ENCODE measurements around the gene GALNT13.

The GALNT13 gene

DNA sequence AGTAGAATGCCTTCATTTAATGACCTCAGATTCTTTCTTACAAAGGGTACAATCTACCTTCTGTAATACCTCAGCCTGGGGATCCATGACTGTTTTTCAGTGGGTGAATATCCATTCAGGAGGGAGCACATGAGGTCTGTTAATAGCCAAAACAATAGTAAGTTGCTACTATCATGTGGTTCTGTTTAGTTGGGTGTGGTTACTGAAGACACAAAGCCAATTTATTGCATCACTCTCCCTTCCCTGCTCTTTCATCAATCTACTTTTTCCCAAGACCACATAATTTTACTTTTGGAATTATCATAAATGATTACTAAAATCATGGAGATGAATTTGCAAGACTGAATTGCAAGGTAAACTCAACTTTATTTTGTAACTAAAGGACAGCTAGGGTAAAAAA, 254.2 kb downstream of the GALNT13 start:
- DNase-seq (ENCODE audit: low read depth): no peak

DNA sequence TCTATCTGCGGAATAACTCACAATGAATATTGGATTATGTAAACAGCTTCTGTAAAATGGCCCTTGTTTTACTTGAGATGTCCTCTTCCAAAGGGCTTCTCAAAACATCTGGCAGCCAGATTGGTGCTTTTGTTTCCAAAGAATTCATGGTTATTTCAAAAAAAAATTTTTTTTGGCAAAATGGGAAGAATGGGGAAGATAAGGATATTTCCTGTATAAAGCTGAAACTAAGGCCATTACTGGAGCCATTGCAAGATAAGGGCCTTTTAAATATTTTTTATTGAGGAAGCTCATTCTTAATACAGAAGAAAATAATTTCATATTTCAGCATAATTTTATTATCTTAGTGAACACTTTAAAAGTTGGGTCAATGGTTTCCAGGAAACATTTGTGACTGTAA, 259.1 kb downstream of the GALNT13 start:
- DNase-seq (ENCODE audit: low read depth): no peak

DNA sequence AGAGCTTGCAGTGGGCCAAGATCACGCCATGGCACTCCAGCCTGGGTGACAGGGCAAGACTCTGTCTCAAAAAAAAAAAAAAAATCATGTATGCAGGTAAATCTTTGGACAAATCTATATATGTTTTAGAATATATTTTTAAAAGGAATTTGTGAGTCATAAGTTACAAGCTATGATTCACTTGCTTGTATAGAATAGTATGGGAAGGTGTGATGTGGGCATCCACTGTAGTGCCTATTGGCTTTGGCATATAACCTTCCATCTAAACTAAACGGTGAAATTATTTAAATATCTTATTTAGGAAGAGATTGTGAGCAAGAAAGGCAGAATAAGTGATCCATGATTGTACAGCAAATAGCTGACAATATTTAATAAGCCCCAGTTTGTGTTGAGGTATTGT, 261.1 kb downstream of the GALNT13 start:
- no peak for DNase-seq (ENCODE audit: low read depth)

DNA sequence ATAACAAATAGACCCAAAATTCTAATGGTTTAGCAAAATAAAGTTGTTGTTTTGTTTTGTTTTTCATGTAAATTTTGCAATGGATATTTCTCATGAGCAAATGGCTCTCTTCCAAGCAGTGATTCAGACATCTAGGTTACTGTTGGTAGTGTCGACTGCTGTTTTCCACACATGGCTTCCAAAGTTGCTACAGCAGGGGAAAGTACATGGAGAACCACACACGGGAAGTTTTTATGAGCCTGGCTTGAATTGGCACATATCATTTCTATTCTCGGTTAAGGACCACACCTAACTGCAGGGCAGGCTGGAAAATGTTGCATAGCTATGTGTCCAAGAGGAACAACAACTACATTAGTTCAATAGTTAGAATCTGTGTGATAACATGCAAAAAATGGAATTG, 262.1 kb downstream of the GALNT13 start:
- no peak for DNase-seq (ENCODE audit: low read depth)

DNA sequence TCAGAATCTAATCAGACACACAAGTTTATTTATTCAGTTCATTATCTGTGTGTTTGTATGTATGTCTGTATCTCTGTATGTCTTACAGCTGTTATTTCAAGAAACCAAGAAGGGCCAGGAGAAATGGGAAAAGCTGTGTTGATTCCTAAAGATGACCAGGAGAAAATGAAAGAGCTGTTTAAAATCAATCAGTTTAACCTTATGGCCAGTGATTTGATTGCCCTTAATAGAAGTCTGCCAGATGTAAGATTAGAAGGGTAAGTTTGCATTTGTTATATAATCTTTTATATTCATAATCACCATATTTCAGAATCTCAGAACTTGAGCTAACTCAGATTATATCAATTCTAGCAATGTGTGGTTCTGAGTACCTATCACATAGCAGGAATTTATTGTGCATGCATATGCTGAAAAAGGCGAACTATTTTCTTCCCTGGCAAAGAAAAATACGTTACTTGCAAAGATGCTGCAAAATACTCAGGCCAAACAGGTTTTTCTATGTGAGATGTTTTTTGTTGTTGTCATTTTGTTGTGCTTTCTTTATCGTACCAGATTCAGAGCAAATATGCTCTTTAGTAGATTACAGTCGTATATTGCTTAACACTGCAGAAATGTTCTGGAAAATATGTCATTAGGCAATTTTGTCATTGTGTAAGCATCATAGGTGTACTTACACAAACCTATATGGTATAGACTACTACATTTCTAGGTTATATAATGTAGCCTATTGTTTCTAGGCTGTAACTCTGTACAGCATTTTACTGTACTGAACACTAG, 268.7 kb downstream of the GALNT13 start:
- no peak for DNase-seq (ENCODE audit: low read depth)

DNA sequence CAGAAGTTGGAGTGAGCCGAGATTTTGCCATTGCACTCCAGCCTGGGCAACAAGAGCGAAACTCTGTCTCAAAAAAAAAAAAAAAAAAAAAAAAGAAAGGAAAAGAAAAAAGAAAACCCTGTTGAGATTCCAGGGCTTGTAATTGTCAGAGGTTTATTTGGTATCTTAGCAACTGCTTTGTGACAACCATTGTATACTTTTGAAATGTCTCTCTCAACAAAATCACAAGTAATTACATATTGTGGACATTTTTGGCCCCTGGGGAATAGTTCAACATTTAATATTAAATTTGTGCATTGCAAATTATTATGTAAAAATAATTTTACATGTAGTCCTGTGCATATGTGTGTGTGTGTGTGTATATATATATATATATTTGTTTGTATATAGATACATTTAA, 270.8 kb downstream of the GALNT13 start:
- no peak for DNase-seq (ENCODE audit: low read depth)

DNA sequence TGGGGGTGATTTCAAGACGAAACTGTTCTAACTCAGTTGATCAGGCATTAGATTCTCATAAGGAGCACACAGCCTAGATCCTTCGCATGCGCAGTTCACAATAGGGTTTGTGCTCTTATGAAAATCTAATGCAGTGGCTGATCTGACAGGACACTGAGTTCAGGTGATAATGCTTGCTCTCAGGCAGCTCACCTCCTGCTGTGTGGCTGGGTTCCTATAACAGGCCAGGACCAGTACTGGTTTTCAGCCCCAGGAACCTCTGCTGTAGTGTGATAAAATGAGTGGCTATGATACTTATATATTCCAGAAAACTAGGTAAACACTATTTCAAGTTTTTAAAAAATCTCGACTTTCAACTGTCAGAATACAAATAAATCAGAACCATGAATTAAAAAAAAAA, 271.4 kb downstream of the GALNT13 start:
- no peak for DNase-seq (ENCODE audit: low read depth)

DNA sequence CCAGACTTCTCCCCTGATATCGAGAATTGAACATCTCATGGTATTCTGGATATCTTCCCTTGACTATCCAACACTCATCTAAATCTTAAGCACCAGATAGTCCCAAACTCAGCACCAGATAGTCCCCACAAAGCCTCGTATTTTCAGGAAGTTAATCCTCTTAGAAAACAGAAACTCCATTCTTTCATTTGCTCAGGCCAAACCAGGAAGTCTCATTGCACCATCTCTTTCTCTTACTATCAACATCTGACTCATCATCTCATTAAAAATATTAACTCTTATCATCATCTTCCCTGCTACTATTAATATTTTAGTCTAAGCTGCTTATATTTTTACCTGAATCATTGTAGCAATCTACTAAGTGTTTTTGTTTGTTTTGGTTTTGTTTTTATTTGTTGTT, 286.4 kb downstream of the GALNT13 start:
- no peak for DNase-seq (ENCODE audit: low read depth)

DNA sequence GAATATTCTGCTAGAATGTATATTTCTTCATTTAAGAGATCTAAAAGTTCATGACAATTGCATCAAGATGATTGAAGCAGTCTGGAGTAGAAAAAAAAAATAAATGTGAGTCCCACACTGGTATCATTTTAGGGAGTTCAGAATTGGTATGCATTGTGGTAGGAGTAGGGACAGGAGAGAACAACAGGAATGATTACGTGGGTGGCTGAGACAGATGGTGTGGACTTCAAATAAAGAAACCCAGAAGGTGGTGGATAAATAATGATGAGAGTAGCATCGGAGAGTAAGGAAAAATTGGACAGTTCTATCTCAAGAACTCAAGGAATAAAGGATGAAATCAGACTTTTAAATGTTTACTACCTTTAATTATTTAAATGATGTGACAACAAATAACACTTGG, 289.6 kb downstream of the GALNT13 start:
- no peak for DNase-seq (ENCODE audit: low read depth)

DNA sequence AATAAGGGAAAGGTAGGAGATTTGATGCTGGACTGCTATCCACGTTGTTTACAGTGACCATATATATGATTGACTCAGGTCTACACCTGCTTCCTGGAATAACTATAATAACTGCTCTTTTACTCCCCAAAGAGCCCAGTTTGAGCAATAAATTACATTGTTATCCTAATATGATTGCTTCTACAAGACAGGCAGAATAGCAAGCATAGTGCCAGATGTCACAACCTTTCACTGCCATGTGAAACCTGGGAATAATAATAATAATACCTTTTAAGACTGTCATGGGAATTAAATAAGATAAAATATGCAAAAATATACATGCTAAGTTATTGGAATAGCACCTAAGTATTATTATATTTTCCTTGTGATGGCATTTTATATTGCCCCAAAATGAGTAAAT, 298.7 kb downstream of the GALNT13 start:
- no peak for DNase-seq (ENCODE audit: low read depth)

DNA sequence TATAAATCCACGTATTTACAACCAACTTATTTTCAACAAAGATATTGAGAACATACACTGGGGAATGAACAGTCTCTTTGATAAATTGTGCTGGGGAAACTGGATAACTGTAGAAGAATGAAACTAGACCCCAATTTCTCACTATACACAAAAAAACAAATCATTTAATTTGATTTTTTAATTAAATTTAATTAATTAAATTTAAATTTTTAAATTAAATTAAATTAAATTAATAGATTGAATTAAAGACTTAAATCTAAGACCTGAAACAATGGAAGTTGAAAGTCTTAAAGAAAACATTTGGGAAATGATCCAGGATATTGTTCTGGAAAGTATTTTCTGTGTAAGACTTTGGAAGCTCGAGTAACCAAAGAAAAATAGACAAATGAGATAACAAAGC, 301.4 kb downstream of the GALNT13 start:
- DNase-seq (ENCODE audit: low read depth): no peak

DNA sequence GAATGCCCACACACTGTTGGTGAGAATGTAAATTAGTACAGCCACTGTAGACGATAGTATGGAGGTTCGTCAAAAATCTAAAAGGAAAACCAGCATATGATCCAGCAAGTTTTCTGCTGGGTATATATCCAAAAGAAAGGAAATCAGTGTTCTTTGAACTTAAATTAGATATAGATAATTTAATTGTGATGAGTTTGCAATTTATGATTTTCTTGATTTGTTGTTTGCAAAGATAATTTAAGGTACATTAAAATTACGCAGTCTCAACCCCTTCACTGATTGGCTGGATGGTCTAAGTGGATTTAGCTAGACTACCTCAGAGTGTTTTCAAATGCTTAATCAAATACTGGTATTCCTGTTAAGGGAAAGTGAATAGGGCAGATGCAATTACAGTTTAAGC, 302.2 kb downstream of the GALNT13 start:
- no peak for DNase-seq (ENCODE audit: low read depth)

DNA sequence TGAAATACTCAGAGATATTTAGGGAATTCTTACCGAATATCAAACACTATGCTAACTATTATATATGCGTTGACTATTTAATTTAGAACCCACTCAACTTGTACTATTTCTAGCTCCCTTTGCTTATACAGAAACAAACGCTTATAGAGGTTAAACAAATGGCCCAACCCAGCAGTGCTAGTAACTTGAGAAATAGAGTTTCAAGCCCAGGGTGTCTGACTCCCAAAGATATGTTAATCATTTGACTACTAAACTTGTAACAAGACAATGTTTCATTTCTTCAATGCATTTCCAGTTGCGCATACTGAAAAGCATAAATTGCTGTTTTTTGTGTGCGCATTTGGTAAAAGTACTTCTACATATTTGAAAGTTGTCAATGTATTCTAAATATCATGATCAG, 310.3 kb downstream of the GALNT13 start:
- DNase-seq (ENCODE audit: low read depth): no peak

DNA sequence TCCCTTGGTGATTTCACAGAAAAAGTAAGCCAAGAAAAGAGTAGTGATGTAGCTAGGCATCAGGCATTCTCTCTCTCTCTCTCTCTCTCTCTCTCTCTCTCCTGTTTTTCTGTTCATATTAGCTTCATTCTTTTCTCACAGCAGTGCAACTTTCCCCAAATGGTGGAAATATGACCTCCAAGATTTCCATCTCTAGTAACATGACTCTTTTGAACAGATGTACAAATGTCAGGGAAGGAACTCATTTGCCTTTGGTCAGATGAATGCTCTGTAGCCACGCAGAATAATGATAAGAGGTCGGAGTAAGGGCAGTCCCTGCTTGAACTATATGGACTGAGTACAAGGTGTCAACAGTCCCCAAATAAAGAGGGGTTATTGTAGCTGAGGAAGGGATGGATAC, 316.2 kb downstream of the GALNT13 start:
- DNase-seq (ENCODE audit: low read depth): no peak

DNA sequence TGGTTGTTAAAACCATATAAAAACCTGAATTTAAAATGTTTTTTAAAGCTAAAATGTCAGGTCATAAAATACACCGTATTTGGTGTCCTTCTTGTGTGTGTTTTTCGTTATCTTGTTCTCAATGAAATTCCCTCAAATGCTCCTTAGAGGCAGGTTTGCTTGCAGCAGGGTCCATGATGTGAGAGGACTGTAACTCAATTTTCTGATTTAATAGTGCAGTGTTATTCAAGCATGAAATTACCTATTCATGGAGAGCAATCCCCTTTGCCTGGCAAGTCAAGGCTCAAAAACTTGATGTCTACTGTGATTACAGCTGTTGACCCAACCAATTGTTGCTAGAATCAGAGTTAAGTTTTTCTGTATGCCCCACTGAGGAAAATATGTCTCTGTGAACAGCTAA, 318.2 kb downstream of the GALNT13 start:
- DNase-seq (ENCODE audit: low read depth): no peak

DNA sequence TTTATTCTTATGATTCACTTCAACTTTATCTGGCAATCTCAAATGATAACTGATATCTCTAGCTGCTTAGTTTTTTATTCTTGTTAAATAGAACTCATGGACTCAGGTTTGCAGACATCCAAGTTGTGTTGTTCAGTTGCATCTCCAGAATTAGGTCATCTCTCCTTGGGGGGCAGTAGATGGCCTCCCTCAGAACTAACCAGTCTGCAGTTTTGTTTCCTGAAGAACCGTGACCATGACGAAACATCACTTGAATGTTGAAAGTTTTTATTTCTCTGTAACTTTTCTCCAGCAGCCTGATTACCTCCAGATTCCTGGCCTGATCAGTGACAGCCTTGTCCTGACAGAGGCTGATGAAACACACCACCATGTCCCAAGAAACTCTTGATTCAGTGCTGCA, 321.5 kb downstream of the GALNT13 start:
- DNase-seq (ENCODE audit: low read depth): no peak

DNA sequence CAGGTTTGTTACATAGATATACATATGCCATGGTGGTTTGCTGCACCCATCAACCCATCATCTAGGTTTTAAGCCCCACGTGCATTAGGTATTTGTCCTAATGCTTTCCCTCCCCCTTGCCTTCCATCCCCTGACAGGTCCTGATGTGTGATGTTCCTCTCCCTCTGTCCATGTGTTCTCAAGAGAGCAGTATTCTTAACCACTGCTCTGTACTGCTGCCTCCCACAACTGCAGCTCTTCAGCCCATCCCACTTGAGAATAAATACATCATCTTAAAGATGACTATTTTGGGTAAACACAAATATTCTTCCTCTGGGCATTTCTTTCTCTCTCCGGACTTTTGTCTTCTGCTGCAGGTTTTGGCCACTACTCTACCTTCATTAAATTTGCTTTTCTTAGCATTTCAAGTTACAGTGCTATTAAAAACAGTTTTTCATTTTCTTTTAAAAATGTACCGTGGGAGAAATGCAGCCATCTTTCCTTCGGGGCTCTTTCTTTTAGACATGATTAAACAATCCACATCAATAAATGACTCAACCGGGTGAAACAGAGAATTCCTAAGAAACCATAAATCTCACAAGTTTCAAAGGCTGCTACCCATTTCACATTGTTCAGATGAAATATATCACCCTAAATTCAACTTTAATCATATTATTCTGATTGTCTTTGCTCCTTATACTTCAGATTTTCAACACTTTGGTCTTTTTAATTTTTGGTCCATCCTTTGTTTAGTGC, 323.4 kb downstream of the GALNT13 start:
- DNase-seq (ENCODE audit: low read depth): no peak

DNA sequence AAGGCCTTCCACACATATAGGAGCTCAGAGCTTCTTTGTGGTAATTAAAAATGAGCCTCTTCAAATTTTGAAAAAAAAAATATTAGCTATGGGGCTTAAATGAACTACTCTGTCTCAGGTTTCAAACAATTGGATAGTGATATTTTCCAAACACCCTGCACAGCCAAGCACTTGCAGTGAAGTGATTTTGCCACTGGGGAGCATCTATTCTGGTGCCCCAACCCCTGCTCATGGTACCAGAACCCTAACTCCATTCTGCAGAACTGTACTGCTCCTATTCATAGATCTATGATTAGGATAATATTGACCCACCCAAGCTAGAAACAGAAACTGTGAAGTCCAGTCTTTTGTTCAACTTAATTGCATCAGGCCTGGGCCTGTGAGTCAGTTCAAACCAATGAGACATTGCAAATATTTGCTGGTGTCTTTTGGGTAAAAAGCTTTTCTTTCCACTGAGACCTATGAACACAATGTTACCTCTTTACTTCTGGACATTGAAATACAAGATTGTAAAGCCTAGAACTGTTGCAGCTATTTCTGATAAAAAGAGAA, 324.0 kb downstream of the GALNT13 start:
- no peak for DNase-seq (ENCODE audit: low read depth)

DNA sequence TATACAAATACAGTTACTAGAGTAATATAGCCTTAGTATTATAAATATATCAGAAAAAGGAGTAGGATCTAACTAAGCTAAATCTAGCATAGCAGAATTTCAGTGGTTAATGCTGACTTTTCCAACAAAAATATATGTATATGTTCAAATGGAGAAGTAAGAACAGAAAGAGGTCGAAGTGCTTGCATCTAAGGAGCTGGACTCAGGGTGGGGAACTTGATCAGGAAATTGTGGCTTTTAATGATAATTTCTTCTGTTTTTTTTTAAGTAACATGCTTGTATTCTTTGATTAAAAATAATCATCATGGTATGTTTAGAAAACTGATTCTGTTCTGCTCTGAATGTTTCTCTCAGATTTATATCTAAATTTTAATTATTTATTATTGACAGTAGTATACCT, 327.1 kb downstream of the GALNT13 start:
- no peak for DNase-seq (ENCODE audit: low read depth)

DNA sequence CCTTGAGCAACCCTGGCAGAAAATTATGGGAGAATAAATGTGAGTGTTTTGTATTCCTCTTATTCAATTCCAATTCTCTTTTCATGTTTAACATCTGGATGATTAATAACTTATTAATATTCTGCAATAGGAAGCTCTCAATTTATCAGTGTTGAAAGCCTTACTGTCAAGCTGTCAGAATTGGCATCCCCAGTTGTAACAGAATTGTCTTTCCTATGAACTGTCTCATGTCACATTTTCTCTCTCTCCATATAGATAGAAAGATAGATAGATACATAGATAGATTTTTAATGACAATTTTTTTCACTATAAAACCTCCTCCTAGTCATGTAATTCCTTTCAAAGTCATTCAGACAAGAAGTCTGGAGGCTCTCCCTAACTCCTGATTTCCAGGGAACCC, 331.5 kb downstream of the GALNT13 start:
- DNase-seq (ENCODE audit: low read depth): no peak

DNA sequence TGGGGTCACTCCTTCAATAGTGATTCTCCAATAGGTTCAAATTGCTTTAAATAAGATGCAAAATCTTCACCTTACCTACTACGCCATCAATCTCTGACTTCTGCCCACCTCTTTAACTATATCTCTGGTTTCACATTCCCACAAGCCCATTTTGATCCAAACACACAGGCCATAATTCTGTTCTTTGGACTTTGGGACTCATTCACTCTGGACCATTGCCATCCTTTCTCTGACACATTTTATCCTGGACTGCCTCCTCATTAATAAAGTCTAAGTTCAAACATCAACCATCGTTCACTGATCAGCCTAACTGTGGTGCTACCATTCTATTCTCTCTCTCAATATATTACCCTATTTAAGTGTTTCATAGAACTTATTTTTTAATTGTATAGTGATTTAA, 332.2 kb downstream of the GALNT13 start:
- no peak for DNase-seq (ENCODE audit: low read depth)

DNA sequence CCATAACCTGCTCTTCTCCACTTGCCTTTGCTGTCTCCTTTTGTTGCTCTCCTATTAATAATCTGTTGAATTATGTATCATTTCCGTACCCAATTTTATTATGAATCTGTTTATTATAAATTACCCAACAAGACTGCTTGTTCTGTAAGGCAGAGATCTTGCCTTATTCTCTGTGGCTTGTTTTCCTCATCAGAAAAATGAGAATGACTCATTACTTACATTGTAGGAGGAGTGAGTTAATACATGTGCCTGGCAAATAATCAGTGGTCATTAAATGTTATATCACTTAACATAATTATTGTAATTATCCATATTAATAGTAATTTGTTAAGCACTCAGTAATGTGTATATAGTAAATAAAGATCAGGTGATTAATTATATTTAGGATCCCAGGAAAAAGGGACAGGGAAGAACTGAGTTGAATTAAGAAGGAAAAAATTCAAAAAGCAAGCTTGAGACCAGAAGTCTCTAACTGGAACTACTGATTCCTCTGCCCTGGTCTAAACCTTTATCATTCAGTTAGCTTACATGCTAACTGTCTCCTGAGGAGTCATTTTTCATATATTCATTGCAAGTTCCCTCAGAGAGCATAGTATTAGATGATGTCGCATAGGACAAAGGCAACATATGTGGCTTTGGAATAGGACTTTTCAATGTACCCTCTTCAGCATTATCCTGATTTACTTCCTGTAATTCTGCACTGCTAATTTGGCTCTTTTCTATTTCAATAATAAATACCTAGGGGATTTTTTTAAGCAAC, 335.7 kb downstream of the GALNT13 start:
- no peak for DNase-seq (ENCODE audit: low read depth)

DNA sequence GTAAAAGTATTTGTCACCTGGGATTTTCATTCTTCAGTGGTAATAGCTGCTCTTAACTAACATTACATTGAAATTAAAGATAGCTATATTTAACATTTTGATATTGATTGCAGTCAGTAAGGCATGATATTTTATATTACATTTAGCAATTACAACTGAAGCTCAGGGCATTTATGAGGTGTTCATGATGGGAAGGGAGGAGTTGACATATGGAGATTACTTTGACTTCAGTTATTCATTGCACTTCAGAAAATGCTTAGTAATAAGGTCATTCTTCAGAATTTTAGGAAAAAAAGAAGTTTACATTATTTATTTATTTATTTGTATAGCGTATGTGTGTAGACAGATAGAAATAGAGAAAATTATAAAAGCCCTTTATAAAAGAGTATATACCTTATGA, 352.0 kb downstream of the GALNT13 start:
- DNase-seq (ENCODE audit: low read depth): no peak
